Gastrocnemius medialis (tissue), 4 donors: ENCODE results near the gene CRYBG1. TPM values are rescaled to one million over a fixed set of nuclear protein-coding genes. Genes with fewer than 3 reads are reported as not detected.

ENCODE experiments used
- ATAC-seq, 2 donors: fragments of 150-250 bp; one replicate each; pipeline ENCODE4 v1.9.1; 2016
- DNase-seq, 2 donors: peaks; one replicate each; pipeline ENCODE4 v3.0.0-alpha.2; 2019
- H3K27ac ChIP-seq, 4 donors: fragments of 200-600 bp; sonication (generic); 1 replicate in 1 of 4; 2 replicates in 3 of 4; pipeline ENCODE4 v1.5.1; 2016 to 2018; ENCODE audit warnings: mild to moderate bottlenecking in 2 of 4, moderate library complexity in 1 of 4
- H3K27me3 ChIP-seq, 3 donors: fragments of 200-600 bp; sonication (generic) in 2 of 3; 1 replicate in 1 of 3; 2 replicates in 2 of 3; pipeline versions ENCODE4 v1.5.1 to v1.6.0; 2016 to 2019; ENCODE audit warnings: mild to moderate bottlenecking in 1 of 3, moderate library complexity in 1 of 3
- H3K36me3 ChIP-seq, 2 donors: fragments of 200-600 bp; sonication (generic) in 1 of 2; one replicate each; pipeline ENCODE4 v1.5.1; 2017 to 2018
- H3K4me1 ChIP-seq, 2 donors: fragments of 200-600 bp; sonication (generic) in 1 of 2; one replicate each; pipeline ENCODE4 v1.5.1; 2016 to 2017; ENCODE audit warnings: mild to moderate bottlenecking in 2 of 2
- H3K4me3 ChIP-seq, 4 donors: fragments of 200-600 bp; sonication (generic) in 3 of 4; 1 replicate in 1 of 4; 2 replicates in 3 of 4; pipeline ENCODE4 v1.5.1; 2016 to 2019; ENCODE audit warnings: mild to moderate bottlenecking in 2 of 4
- H3K9me3 ChIP-seq, 3 donors: fragments of 200-600 bp; sonication (generic) in 2 of 3; 1 replicate in 1 of 3; 2 replicates in 2 of 3; pipeline ENCODE4 v1.5.1; 2016 to 2019
- CTCF ChIP-seq, 5 experiments: fragments of 450-650 bp in 3 of 5; fragments of 200-600 bp in 2 of 5; sonication (generic) in 2 of 5; IDR thresholded peaks in 4 of 5; conservative IDR thresholded peaks in 1 of 5; 1 replicate in 4 of 5; 2 replicates in 1 of 5; pipeline ENCODE4 v1.5.1; 2016 to 2019; ENCODE audit warnings: antibody characterized with exemption in 5 of 5, mild to moderate bottlenecking in 3 of 5, moderate library complexity in 3 of 5
- POLR2A ChIP-seq, 2 donors: fragments of 450-650 bp; IDR thresholded peaks; one replicate each; pipeline ENCODE4 v1.6.1; 2017; ENCODE audit warnings: antibody characterized with exemption in 2 of 2, mild to moderate bottlenecking in 2 of 2, moderate library complexity in 2 of 2
- in situ Hi-C, 4 donors: fragments of 200-750 bp; cut with MboI; loops; one replicate each; pipeline versions ENCODE4 v1.15.0 to v1.8.0; 2017; ENCODE audit warnings: low sequenced_read_pairs in 4 of 4
- intact Hi-C: fragments of 100-400 bp; cut with DNase I; formaldehyde crosslinking; loops from one replicate; pipeline ENCODE4 v1.15.1; 2023; ENCODE audit warnings: low total_unique reads
- total RNA-seq, 4 donors: library from RNA; depleted of rRNA; stranded (reverse); fragments of >200 nt; gene quantifications; one replicate each; pipeline versions ENCODE4 v1.1.0 to v1.2.3, GENCODE V29; 2016

Gene CRYBG1
- total RNA-seq, 4 donors from 2014 or later: 0.98 to 1.5 (median 1.1) TPM

GRCh38 chr6:106426250-106426970, 65.9 kb downstream of the CRYBG1 start:
- H3K27ac ChIP-seq: no peak overlapping the region
- H3K4me3 ChIP-seq: no peak overlapping the region
- no peaks in the 10 kb centered on the region for H3K4me1 ChIP-seq
- H3K27me3 ChIP-seq: no peaks in the 10 kb centered on the region
- no peaks in the 10 kb centered on the region for H3K36me3 ChIP-seq
- ATAC-seq (no peak), DNase-seq (no peak)
- H3K9me3 ChIP-seq: no peaks in the 10 kb centered on the region
- intact Hi-C loops (no loop called here), in situ Hi-C loops (loop anchor here in 1 of 4 donors (25.0 kb wide), 1 partner anchor 561 kb away; no protein-coding TSS in a partner anchor)
- TF ChIP-seq POLR2A (IDR thresholded peaks at IDR 0.05) (no peak), CTCF (IDR thresholded peaks at IDR 0.05 in 4 of 5, conservative IDR thresholded peaks at IDR 0.05 in 1 of 5) (no peak)

- Histone ChIP-seq H3K4me3 (no peak overlapping the region), H3K9me3 (no peaks in the 10 kb centered on the region), H3K4me1 (no peaks in the 10 kb centered on the region), H3K36me3 (no peaks in the 10 kb centered on the region), H3K27ac (no peak overlapping the region), H3K27me3 (no peaks in the 10 kb centered on the region)
- TF ChIP-seq POLR2A (IDR thresholded peaks at IDR 0.05) (no peak), CTCF (IDR thresholded peaks at IDR 0.05 in 4 of 5, conservative IDR thresholded peaks at IDR 0.05 in 1 of 5) (no peak)
- DNase-seq (no peak), ATAC-seq (no peak)
- intact Hi-C loops (no loop called here), in situ Hi-C loops (loop anchor here in 1 of 4 donors (25.0 kb wide), 1 partner anchor 557 kb away; no protein-coding TSS in a partner anchor)
Observed at GRCh38 chr6:106430466-106430865, 69.9 kb downstream of the CRYBG1 start.

- no peak for TF ChIP-seq CTCF (IDR thresholded peaks at IDR 0.05 in 4 of 5, conservative IDR thresholded peaks at IDR 0.05 in 1 of 5)
- TF ChIP-seq POLR2A (IDR thresholded peaks at IDR 0.05): no peak
- Histone ChIP-seq H3K27ac (no peak overlapping the region), H3K9me3 (no peaks in the 10 kb centered on the region), H3K36me3 (no peaks in the 10 kb centered on the region), H3K4me3 (no peak overlapping the region), H3K27me3 (no peaks in the 10 kb centered on the region), H3K4me1 (no peaks in the 10 kb centered on the region)
- in situ Hi-C loops: loop anchor here in 1 of 4 donors (25.0 kb wide), 1 partner anchor 556 kb away; no protein-coding TSS in a partner anchor
- DNase-seq: no peak
- ATAC-seq: no peak
- intact Hi-C loops: no loop called here
Observed at GRCh38 chr6:106431405-106431804, 70.9 kb downstream of the CRYBG1 start.

- in situ Hi-C loops (loop anchor here in 1 of 4 donors (25.0 kb wide), 1 partner anchor 555 kb away; no protein-coding TSS in a partner anchor), intact Hi-C loops (no loop called here)
- Histone ChIP-seq H3K4me3 (no peak overlapping the region), H3K4me1 (no peaks in the 10 kb centered on the region), H3K9me3 (no peaks in the 10 kb centered on the region), H3K36me3 (no peaks in the 10 kb centered on the region), H3K27me3 (no peaks in the 10 kb centered on the region), H3K27ac (no peak overlapping the region)
- DNase-seq: no peak
- ATAC-seq: no peak
- TF ChIP-seq POLR2A (IDR thresholded peaks at IDR 0.05) (no peak), CTCF (IDR thresholded peaks at IDR 0.05 in 4 of 5, conservative IDR thresholded peaks at IDR 0.05 in 1 of 5) (no peak)
Observed at GRCh38 chr6:106431972-106432371, 71.5 kb downstream of the CRYBG1 start.
